HEK293 (cell line): Measurements from ENCODE around the gene TSHZ2.

Experiments
- CTCF ChIP-seq: fragments of 450-650 bp; formaldehyde crosslinking; IDR thresholded peaks from 2 replicates; pipeline ENCODE4 v1.5.1; 2016; ENCODE audit warnings: missing biosample characterization, missing genetic modification characterization
- TSHZ1 ChIP-seq: fragments of 450-650 bp; formaldehyde crosslinking; IDR thresholded peaks from 2 replicates; pipeline ENCODE4 v1.5.1; 2016; ENCODE audit warnings: missing biosample characterization, missing genetic modification characterization, borderline replicate concordance
- YY1 ChIP-seq: fragments of 450-650 bp; formaldehyde crosslinking; IDR thresholded peaks from 2 replicates; pipeline ENCODE4 v1.5.1; 2018; ENCODE audit warnings: missing biosample characterization, missing genetic modification characterization
- ZNF211 ChIP-seq: fragments of 450-650 bp; formaldehyde crosslinking; IDR thresholded peaks from 2 replicates; pipeline ENCODE4 v1.5.1; 2016; ENCODE audit warnings: low read depth, missing biosample characterization, missing genetic modification characterization
- ZNF449 ChIP-seq: fragments of 450-650 bp; formaldehyde crosslinking; IDR thresholded peaks from 2 replicates; pipeline ENCODE4 v1.5.1; 2017; ENCODE audit warnings: missing biosample characterization, mild to moderate bottlenecking, missing genetic modification characterization, moderate library complexity
- ZNF558 ChIP-seq: fragments of 450-650 bp; formaldehyde crosslinking; IDR thresholded peaks from 2 replicates; pipeline ENCODE4 v1.5.1; 2016; ENCODE audit warnings: missing biosample characterization, missing genetic modification characterization

DNA sequence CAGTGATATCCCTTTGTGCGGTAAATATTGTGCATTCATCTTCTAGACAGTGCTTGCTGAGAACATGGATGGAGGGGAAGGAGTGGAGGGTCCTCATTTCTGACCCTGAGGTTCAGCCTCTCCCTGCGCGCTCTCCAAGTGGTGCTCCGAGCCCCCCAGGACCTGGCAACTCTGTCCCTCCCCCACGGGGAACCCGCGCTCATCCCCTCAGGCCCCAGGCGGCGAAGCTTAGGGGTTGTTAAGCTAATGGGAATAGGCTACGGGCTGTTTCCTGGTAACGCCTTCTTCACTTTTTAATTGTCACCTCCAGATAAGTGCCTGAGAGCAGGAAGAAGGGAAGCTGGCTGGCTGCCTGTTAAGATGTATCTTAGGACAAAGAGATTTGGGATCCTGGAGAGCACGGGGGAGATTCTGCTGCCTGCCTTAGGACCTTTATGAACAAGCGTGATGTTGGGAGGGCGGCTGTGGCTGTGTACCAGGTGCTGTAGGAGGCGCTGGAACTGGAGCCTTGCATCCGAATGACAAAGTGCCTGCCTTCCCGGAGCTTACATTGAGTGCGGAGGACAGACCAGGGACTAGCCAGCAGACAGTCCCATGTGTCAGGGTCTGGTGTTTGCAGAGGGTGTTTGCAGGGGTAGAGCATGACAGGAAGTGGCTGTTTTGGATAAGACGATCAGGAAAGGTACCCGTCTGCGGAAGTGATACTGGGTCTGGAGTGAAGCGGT, 11.7 kb downstream of the TSHZ2 start:
- no peak for TF ChIP-seq ZNF211 (tag by site-specific recombination)
- TF ChIP-seq ZNF558, result no peak
- no peak for TF ChIP-seq CTCF (tag by site-specific recombination)
- no peak for TF ChIP-seq ZNF449 (tag by site-specific recombination)
- no peak for TF ChIP-seq YY1 (tag by site-specific recombination)
- TF ChIP-seq TSHZ1 (tag by site-specific recombination), result no peak
